ENCODE results near the gene LYVE1. TPM values are rescaled to one million over a fixed set of nuclear protein-coding genes. Genes with fewer than 3 reads are reported as not detected.

The LYVE1 gene
- polyA plus RNA-seq, 1 donor from 2014 or later: 0.10 TPM

DNA sequence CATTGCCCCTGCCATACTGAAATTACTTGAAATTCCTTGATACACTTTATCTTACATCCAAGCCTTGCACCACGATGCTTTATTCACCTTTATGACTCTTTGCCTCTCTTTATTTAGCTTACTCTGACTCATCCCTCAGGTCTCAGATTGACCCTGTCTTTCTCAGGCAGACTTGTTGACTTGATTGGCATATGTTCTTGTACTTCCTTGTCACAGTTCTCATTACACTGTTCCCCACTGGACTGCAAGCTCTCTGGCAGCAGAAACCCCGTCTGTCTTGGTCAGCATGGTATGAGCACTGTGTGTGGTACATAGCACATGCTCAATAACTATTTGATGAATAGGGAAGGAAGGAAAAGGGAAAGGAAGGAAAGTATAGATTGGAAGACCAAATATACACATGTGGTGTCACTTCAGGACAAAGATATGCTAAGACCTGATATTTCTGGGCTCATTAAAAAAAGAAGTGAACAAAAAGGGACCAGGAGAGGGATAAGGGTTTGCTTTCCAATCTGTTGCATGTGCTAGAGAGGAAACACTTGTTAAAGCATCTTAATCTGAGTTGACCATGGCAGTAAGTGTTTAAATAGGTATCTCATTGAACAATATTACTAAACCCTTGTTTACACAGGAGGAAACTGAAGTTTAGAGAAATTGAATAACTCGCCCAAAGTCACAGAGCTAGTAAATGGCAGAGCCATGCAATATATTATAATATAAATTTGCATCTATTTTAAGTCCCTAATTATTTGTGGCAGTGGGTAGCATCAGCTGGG lies 7.2 kb downstream of the LYVE1 start:
- Mint-ChIP-seq H3K27me3 (no peaks in the 10 kb centered on the region), H3K9me3 (no peaks in the 10 kb centered on the region), H3K36me3 (no peaks in the 10 kb centered on the region), H3K27ac (no peak overlapping the region), H3K4me1 (peaks cover 21 to 41% (median 25%) of the 10 kb centered on the region in 3 donors), H3K4me3 (no peak overlapping the region)

- H3K27me3 Mint-ChIP-seq: no peaks in the 10 kb centered on the region
- H3K9me3 Mint-ChIP-seq: no peaks in the 10 kb centered on the region
- H3K36me3 Mint-ChIP-seq: peaks cover 3% of the 10 kb centered on the region
- H3K4me3 Mint-ChIP-seq: no peak overlapping the region
- peak overlapping the region in 1 of 3 donors; percentile 51 for H3K27ac Mint-ChIP-seq
- H3K4me1 Mint-ChIP-seq: peaks cover 8 to 24% (median 16%) of the 10 kb centered on the region in 3 donors
Measured at GRCh38 chr11:10558288-10558687, 10.2 kb downstream of the LYVE1 start.

DNA sequence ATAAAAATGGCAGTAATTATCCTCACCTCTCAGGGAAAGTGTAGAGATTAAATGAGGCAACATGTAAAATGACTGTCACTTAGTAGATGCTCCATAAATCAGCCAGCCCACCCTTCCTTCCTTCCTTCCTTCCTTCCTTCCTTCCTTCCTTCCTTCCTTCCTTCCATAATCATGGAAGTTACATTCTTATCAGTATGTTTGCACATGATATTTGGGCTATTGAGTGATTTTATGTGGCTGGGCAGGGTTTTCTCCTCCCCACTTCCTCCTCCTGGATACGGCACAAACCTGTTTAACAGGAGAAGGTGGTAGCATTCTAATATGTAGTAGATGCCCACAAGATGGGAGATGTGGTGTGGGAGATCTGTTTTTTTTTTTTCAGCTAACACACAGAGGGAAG lies 11.9 kb downstream of the LYVE1 start:
- H3K9me3 Mint-ChIP-seq: peaks cover 0 to 6% (median 4%) of the 10 kb centered on the region in 3 donors

DNA sequence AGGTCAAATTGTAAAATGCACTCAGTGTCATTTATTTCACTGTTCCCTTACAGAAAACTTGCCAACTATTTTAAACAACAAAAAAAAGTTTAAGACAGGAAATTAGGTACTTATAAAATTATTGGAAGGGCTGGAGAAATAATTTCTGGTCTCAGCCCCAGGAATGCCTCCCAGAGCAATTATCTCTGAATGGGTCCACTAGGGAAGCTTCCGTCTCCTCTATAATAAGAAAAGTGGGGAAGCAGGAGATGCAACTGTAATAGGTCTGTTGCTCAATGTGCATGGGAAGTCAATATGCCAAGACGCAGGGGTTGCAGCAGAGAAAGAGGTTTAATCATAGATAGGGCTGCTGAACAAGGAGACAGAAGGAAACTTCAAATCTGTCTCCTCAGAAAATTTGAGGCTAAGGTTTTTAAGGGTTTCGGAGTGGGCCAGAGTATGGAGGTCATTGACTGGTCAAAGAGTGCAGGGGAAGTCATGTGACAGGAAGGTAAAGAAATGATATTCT lies 16.6 kb downstream of the LYVE1 start:
- H3K9me3 Mint-ChIP-seq: peaks cover 0 to 10% (median 6%) of the 10 kb centered on the region in 3 donors
- peaks cover 12% of the 10 kb centered on the region for H3K36me3 Mint-ChIP-seq
- H3K4me1 Mint-ChIP-seq: peaks cover 4 to 22% (median 9%) of the 10 kb centered on the region in 3 donors
- peak overlapping the region in 1 of 4 donors; percentile 55 for H3K4me3 Mint-ChIP-seq
- no peaks in the 10 kb centered on the region for H3K27me3 Mint-ChIP-seq
- no peak overlapping the region for H3K27ac Mint-ChIP-seq

More for the DNA sequence above, 11.9 kb downstream of the LYVE1 start:
- peaks cover 5% of the 10 kb centered on the region for H3K36me3 Mint-ChIP-seq
- H3K27me3 Mint-ChIP-seq: no peaks in the 10 kb centered on the region
- peak overlapping the region in 1 of 4 donors; percentile 14 for H3K4me3 Mint-ChIP-seq
- peaks cover 11 to 25% (median 16%) of the 10 kb centered on the region in 3 donors for H3K4me1 Mint-ChIP-seq
- peak overlapping the region in 1 of 3 donors; percentile 6 for H3K27ac Mint-ChIP-seq

- H3K9me3 Mint-ChIP-seq: peaks cover 0 to 10% (median 6%) of the 10 kb centered on the region in 3 donors
- H3K36me3 Mint-ChIP-seq: peaks cover 12% of the 10 kb centered on the region
- H3K27me3 Mint-ChIP-seq: no peaks in the 10 kb centered on the region
- H3K4me3 Mint-ChIP-seq: no peak overlapping the region
- peaks cover under 1 to 18% (median 6%) of the 10 kb centered on the region in 3 donors for H3K4me1 Mint-ChIP-seq
- H3K27ac Mint-ChIP-seq: no peak overlapping the region
Measured at GRCh38 chr11:10551290-10551592, 17.2 kb downstream of the LYVE1 start.

DNA sequence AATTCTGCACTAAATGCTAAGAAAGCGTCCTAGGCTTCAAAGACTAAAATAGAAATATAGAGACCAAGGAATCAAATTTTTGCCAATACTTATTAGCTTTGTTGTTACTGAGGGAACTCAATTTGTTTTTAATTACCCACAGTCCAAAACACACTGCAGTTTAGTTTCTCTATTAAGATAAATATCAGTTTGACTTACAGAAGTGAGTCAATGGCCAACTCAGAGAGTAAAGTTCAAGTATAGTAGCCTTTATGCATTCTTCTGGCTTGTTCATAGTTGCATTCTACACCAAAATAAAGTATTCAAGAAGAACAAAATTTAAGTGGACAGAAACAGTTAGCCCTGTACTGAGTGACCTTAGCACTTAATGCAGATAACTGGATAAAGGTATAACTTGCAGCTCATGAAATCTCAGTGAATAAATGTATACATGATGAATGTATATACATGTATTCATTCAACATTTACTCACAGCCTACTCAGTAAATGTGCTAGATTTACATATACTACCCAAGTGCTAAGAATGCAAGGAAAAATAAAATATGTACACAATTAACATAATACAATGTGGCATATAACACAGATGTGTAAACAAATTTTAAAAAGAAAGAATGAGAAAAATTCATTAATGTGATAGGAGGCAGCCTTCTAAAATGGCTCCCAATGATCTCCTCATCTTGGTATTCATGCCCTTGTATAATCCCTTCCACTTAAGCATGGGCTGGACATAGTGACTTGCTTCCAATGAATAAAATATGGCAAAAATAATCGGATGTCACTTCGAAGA lies 17.8 kb downstream of the LYVE1 start:
- no peaks in the 10 kb centered on the region for H3K27me3 Mint-ChIP-seq
- no peak overlapping the region for H3K4me3 Mint-ChIP-seq
- peaks cover 5 to 22% (median 10%) of the 10 kb centered on the region in 3 donors for H3K4me1 Mint-ChIP-seq
- H3K9me3 Mint-ChIP-seq: peaks cover 0 to 10% (median 6%) of the 10 kb centered on the region in 3 donors
- no peak overlapping the region for H3K27ac Mint-ChIP-seq
- peaks cover 12% of the 10 kb centered on the region for H3K36me3 Mint-ChIP-seq

DNA sequence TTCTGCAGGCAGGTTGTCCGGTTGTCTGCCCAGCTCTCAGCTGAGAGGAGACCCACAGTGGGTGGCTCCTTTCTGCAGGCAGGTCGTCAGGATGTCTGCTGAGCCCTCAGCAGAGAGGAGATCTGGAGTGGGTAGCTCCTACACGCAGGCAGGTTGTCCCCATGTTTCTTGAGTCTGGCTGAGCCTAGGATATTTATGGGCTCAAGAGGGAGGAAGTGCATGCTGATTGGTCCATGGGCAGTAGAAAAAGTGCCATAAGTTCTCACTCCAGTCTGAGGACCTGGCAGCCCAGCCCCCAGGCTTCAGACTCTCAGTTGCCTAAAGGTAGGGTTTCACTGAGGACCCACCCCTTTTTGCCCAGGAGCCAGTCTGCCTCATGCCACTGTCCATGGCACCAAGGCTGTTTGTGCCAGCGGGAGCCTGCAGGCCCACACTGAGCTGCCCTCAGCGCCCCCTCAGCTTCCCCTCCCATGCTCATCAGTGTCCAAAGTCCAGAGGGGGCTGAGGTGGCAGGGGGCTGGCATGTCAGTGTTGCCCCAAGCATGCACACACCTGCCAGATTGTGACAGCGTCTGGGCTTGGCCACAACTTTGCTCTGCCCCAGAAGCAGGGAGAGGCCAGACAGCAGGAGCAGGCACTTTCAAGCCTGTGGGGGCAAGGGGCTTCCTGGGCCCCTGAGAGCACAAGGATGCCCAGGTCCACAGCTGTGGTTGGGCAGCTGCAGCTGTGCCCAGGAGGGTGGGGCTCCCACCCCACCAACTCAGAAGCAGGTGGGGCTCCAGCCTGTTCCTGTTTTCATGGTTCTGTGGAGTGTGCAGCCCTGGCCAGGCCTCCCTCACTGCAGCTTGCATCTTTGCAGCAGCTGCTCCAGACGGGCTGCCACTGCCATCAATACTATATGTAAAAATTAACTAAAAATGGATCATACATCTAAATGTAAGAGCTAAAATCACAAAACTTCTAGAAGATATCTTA lies 23.7 kb downstream of the LYVE1 start:
- peaks cover 2 to 11% (median 4%) of the 10 kb centered on the region in 3 donors for H3K9me3 Mint-ChIP-seq
- peak overlapping the region; percentile 21 to 87 (median 82) for H3K4me3 Mint-ChIP-seq
- H3K27me3 Mint-ChIP-seq: no peaks in the 10 kb centered on the region
- H3K27ac Mint-ChIP-seq: peak overlapping the region; percentile 89 to 91 (median 90)
- peaks cover 4% of the 10 kb centered on the region for H3K36me3 Mint-ChIP-seq
- H3K4me1 Mint-ChIP-seq: peaks cover 16 to 38% (median 37%) of the 10 kb centered on the region in 3 donors

DNA sequence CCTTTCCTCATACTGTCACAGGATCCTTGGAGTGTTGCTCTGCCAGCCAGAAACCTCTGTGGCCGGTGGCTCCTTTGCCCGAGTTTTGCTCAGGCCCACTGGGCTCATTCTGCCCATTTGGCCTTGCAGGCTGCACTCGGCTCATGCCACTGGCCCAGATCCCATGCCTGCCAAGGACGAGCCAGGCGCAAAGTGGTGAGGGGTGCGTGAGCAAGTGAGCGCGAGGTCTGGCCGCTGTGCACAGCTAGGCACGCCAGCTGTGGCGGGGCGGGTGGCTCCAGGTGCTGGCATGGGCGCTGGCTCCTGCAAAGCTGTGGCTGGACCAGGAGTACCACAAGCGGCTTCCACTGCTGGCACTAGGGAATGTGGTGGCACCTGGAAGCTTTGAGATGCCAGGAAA lies 24.7 kb downstream of the LYVE1 start:
- Mint-ChIP-seq H3K36me3 (no peaks in the 10 kb centered on the region), H3K9me3 (peaks cover 2 to 5% (median 4%) of the 10 kb centered on the region in 3 donors), H3K4me3 (peak overlapping the region in 1 of 4 donors; percentile 60), H3K4me1 (peaks cover 23 to 47% (median 43%) of the 10 kb centered on the region in 3 donors), H3K27me3 (no peaks in the 10 kb centered on the region), H3K27ac (peak overlapping the region in 1 of 3 donors; percentile 45)

GRCh38 chr11:10542776-10543175 lies 25.7 kb downstream of the LYVE1 start:
- peaks cover 25 to 57% (median 43%) of the 10 kb centered on the region in 3 donors for H3K4me1 Mint-ChIP-seq

DNA sequence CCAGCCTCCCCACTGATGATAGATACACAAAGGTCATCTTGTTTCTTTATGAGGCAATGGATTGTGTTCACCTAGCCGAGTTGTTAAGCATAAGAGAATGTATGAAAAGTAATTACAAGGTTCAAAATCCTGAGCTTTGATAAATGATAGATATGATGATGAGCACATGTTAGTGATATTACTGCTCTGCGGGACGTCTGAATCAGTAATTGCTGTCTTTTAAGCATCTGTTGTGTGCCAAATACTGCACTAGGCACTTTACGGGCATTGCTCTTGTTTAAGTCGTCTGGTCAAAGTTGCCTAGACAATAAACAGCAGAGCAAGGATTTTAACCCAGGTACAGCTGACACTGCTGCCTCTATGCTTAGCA lies 26.9 kb downstream of the LYVE1 start:
- H3K27ac Mint-ChIP-seq: peak overlapping the region; percentile 93 to 96 (median 94)
- no peaks in the 10 kb centered on the region for H3K36me3 Mint-ChIP-seq
- H3K4me3 Mint-ChIP-seq: peak overlapping the region; percentile 89 to 97 (median 93)
- no peaks in the 10 kb centered on the region for H3K27me3 Mint-ChIP-seq
- H3K4me1 Mint-ChIP-seq: peaks cover 29 to 68% (median 48%) of the 10 kb centered on the region in 3 donors
- peaks cover 2 to 4% (median 4%) of the 10 kb centered on the region in 3 donors for H3K9me3 Mint-ChIP-seq

More at GRCh38 chr11:10542776-10543175, 25.7 kb downstream of the LYVE1 start:
- Mint-ChIP-seq H3K9me3 (peaks cover 2 to 4% (median 4%) of the 10 kb centered on the region in 3 donors), H3K27ac (peak overlapping the region in 1 of 3 donors; percentile 16), H3K4me3 (peak overlapping the region in 1 of 4 donors; percentile 60), H3K27me3 (no peaks in the 10 kb centered on the region), H3K36me3 (no peaks in the 10 kb centered on the region)

- H3K9me3 Mint-ChIP-seq: peaks cover 2 to 4% (median 4%) of the 10 kb centered on the region in 3 donors
- H3K4me3 Mint-ChIP-seq: peak within 1 kb of the TSS; percentile 89 to 97 (median 93)
- peaks cover 32 to 71% (median 47%) of the 10 kb centered on the region in 3 donors for H3K4me1 Mint-ChIP-seq
Measured at GRCh38 chr11:10540915-10541560, 27.4 kb downstream of the LYVE1 start, which contains the start of gene RNF141. Gene RNF141 (minus strand): TSS chr11:10541187. CDS start chr11:10534158, 7,029 bp downstream.

GRCh38 chr11:10540546-10540914 lies 27.9 kb downstream of the LYVE1 start:
- Mint-ChIP-seq H3K9me3 (peaks cover 2 to 4% (median 4%) of the 10 kb centered on the region in 3 donors), H3K36me3 (no peaks in the 10 kb centered on the region), H3K27me3 (no peaks in the 10 kb centered on the region), H3K4me1 (peaks cover 32 to 71% (median 44%) of the 10 kb centered on the region in 3 donors), H3K4me3 (peak overlapping the region; percentile 89 to 97 (median 93)), H3K27ac (peak overlapping the region; percentile 93 to 96 (median 94))

More at GRCh38 chr11:10540915-10541560, 27.4 kb downstream of the LYVE1 start, which contains the start of gene RNF141:
- H3K27me3 Mint-ChIP-seq: no peaks in the 10 kb centered on the region
- H3K36me3 Mint-ChIP-seq: no peaks in the 10 kb centered on the region
- H3K27ac Mint-ChIP-seq: peak within 1 kb of the TSS; percentile 93 to 96 (median 94)

DNA sequence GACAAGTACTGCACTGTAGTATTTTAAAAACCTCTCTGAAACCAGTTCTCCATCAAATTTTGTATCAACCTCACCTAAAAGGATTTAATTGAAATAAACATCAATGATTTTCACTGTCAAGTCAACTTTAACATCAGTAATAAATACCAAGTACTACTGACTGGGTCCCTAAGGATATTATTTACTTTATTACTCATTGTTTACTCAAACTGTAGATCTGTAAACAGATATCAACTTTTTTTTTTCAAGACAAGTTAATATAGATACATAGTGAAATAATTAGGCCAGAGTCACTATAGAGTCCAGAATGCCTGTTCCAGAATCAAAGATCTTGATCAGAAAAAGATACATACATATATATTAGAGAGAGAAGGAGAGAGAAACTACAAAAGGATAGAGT lies 29.1 kb downstream of the LYVE1 start:
- H3K36me3 Mint-ChIP-seq: no peaks in the 10 kb centered on the region
- peak overlapping the region in 2 of 3 donors; percentile 92 to 93 for H3K27ac Mint-ChIP-seq
- H3K4me3 Mint-ChIP-seq: peak overlapping the region in 3 of 4 donors; percentile 91 to 97 (median 95)
- H3K27me3 Mint-ChIP-seq: no peaks in the 10 kb centered on the region
- peaks cover 31 to 70% (median 44%) of the 10 kb centered on the region in 3 donors for H3K4me1 Mint-ChIP-seq
- H3K9me3 Mint-ChIP-seq: peaks cover 2 to 4% (median 2%) of the 10 kb centered on the region in 3 donors

Data from IgD-negative memory B cell (primary cell).